ENCODE measurements around the gene IPO11.
"Not testable (repeated sequence)": the region's sequence is repeated elsewhere in the genome, so short reads cannot be mapped to it uniquely, and the experiment has no call there.

Gene IPO11

GRCh38 chr5:62657772-62658171 lies 245.2 kb downstream of the IPO11 start:
- H3K4me2 ChIP-seq (ENCODE audit: low read length, poor library complexity, severe bottlenecking); H2AK5ac ChIP-seq (ENCODE audit: low read length, severe bottlenecking); H3K79me1 ChIP-seq (replicated peaks; ENCODE audit: low read length, poor library complexity, severe bottlenecking); H3K27ac ChIP-seq (ENCODE audit: low read length, poor library complexity, severe bottlenecking); H3K27me3 ChIP-seq (ENCODE audit: control insufficient read depth in 1 of 2, insufficient read depth in 1 of 2, low read length in 2 of 2); H2BK15ac ChIP-seq (ENCODE audit: low read depth, poor library complexity, severe bottlenecking); H2AFZ ChIP-seq (ENCODE audit: low read depth, low read length); H3K4me3 ChIP-seq (ENCODE audit: insufficient read depth in 1 of 2, low read depth in 1 of 2, low read length in 2 of 2); H2BK5ac ChIP-seq (ENCODE audit: low read depth, low read length, poor library complexity, severe bottlenecking); H3K23ac ChIP-seq (ENCODE audit: low read length in 2 of 2); H3K18ac ChIP-seq (ENCODE audit: low read depth in 1 of 2, low read length in 2 of 2); H2BK12ac ChIP-seq (ENCODE audit: low read length in 2 of 2); H3K4ac ChIP-seq (ENCODE audit: low read depth in 1 of 2, low read length in 2 of 2); H4K8ac ChIP-seq (ENCODE audit: low read length); H3K9ac ChIP-seq (ENCODE audit: low read length); H3K36me3 ChIP-seq (ENCODE audit: control insufficient read depth in 1 of 2, insufficient read depth in 2 of 2, low read depth in 1 of 2, low read length in 2 of 2); DNase-seq; H3K14ac ChIP-seq (ENCODE audit: low read length in 2 of 2); H4K91ac ChIP-seq (ENCODE audit: low read length); H3K4me1 ChIP-seq (ENCODE audit: control insufficient read depth, insufficient read depth, low read depth, low read length); H3K9me3 ChIP-seq (ENCODE audit: control insufficient read depth, low read length); H2BK120ac ChIP-seq (ENCODE audit: low read depth, low read length): not testable (repeated sequence)

GRCh38 chr5:62661126-62661525 lies 248.6 kb downstream of the IPO11 start:
- Histone ChIP-seq H2AK5ac (ENCODE audit: low read length, severe bottlenecking) (no peak overlapping the region), H3K4ac (ENCODE audit: low read depth in 1 of 2, low read length in 2 of 2) (no peak overlapping the region), H4K91ac (ENCODE audit: low read length) (no peak overlapping the region), H3K79me1 (replicated peaks; ENCODE audit: low read length, poor library complexity, severe bottlenecking) (no peaks in the 10 kb centered on the region), H3K27me3 (ENCODE audit: control insufficient read depth in 1 of 2, insufficient read depth in 1 of 2, low read length in 2 of 2) (no peaks in the 10 kb centered on the region), H2BK120ac (ENCODE audit: low read depth, low read length) (no peak overlapping the region), H3K23ac (ENCODE audit: low read length in 2 of 2) (no peak overlapping the region), H4K8ac (ENCODE audit: low read length) (no peak overlapping the region), H3K27ac (ENCODE audit: low read length, poor library complexity, severe bottlenecking) (no peak overlapping the region), H3K14ac (ENCODE audit: low read length in 2 of 2) (no peak overlapping the region), H3K18ac (ENCODE audit: low read depth in 1 of 2, low read length in 2 of 2) (no peak overlapping the region), H2AFZ (ENCODE audit: low read depth, low read length) (no peak overlapping the region), H3K4me2 (ENCODE audit: low read length, poor library complexity, severe bottlenecking) (no peak overlapping the region), H3K4me1 (ENCODE audit: control insufficient read depth, insufficient read depth, low read depth, low read length) (no peaks in the 10 kb centered on the region), H2BK5ac (ENCODE audit: low read depth, low read length, poor library complexity, severe bottlenecking) (no peak overlapping the region), H3K4me3 (ENCODE audit: insufficient read depth in 1 of 2, low read depth in 1 of 2, low read length in 2 of 2) (no peak overlapping the region), H2BK15ac (ENCODE audit: low read depth, poor library complexity, severe bottlenecking) (no peak overlapping the region), H2BK12ac (ENCODE audit: low read length in 2 of 2) (no peak overlapping the region), H3K36me3 (ENCODE audit: control insufficient read depth in 1 of 2, insufficient read depth in 2 of 2, low read depth in 1 of 2, low read length in 2 of 2) (no peaks in the 10 kb centered on the region), H3K9me3 (ENCODE audit: control insufficient read depth, low read length) (no peaks in the 10 kb centered on the region), H3K9ac (ENCODE audit: low read length) (no peak overlapping the region)
- 79% methylated on average over 8 of the region's 8 CpGs for WGBS
- no peak for DNase-seq

- no peak overlapping the region for H4K91ac ChIP-seq (ENCODE audit: low read length)
- no peaks in the 10 kb centered on the region for H3K27me3 ChIP-seq (ENCODE audit: control insufficient read depth in 1 of 2, insufficient read depth in 1 of 2, low read length in 2 of 2)
- no peak overlapping the region for H3K18ac ChIP-seq (ENCODE audit: low read depth in 1 of 2, low read length in 2 of 2)
- 71% methylated on average over 1 of the region's 2 CpGs for WGBS
- no peak overlapping the region for H3K14ac ChIP-seq (ENCODE audit: low read length in 2 of 2)
- no peaks in the 10 kb centered on the region for H3K9me3 ChIP-seq (ENCODE audit: control insufficient read depth, low read length)
- no peak overlapping the region for H3K23ac ChIP-seq (ENCODE audit: low read length in 2 of 2)
- H3K4ac ChIP-seq (ENCODE audit: low read depth in 1 of 2, low read length in 2 of 2) = no peak overlapping the region
- H2AFZ ChIP-seq (ENCODE audit: low read depth, low read length) = no peak overlapping the region
- no peak overlapping the region for H3K4me2 ChIP-seq (ENCODE audit: low read length, poor library complexity, severe bottlenecking)
- H2BK15ac ChIP-seq (ENCODE audit: low read depth, poor library complexity, severe bottlenecking) = no peak overlapping the region
- H3K9ac ChIP-seq (ENCODE audit: low read length) = no peak overlapping the region
- no peaks in the 10 kb centered on the region for H3K79me1 ChIP-seq (replicated peaks; ENCODE audit: low read length, poor library complexity, severe bottlenecking)
- H2BK12ac ChIP-seq (ENCODE audit: low read length in 2 of 2) = no peak overlapping the region
- no peak for DNase-seq
- H2AK5ac ChIP-seq (ENCODE audit: low read length, severe bottlenecking) = no peak overlapping the region
- no peaks in the 10 kb centered on the region for H3K36me3 ChIP-seq (ENCODE audit: control insufficient read depth in 1 of 2, insufficient read depth in 2 of 2, low read depth in 1 of 2, low read length in 2 of 2)
- H2BK5ac ChIP-seq (ENCODE audit: low read depth, low read length, poor library complexity, severe bottlenecking) = no peak overlapping the region
- no peak overlapping the region for H3K4me3 ChIP-seq (ENCODE audit: insufficient read depth in 1 of 2, low read depth in 1 of 2, low read length in 2 of 2)
- no peak overlapping the region for H2BK120ac ChIP-seq (ENCODE audit: low read depth, low read length)
- no peak overlapping the region for H4K8ac ChIP-seq (ENCODE audit: low read length)
- no peaks in the 10 kb centered on the region for H3K4me1 ChIP-seq (ENCODE audit: control insufficient read depth, insufficient read depth, low read depth, low read length)
- H3K27ac ChIP-seq (ENCODE audit: low read length, poor library complexity, severe bottlenecking) = no peak overlapping the region
Observed at GRCh38 chr5:62662521-62662920, 250.0 kb downstream of the IPO11 start.

GRCh38 chr5:62671479-62671878 lies 258.9 kb downstream of the IPO11 start:
- Histone ChIP-seq H2BK15ac (ENCODE audit: low read depth, poor library complexity, severe bottlenecking) (no peak overlapping the region), H2AK5ac (ENCODE audit: low read length, severe bottlenecking) (no peak overlapping the region), H3K4me3 (ENCODE audit: insufficient read depth in 1 of 2, low read depth in 1 of 2, low read length in 2 of 2) (no peak overlapping the region), H3K23ac (ENCODE audit: low read length in 2 of 2) (no peak overlapping the region), H3K79me1 (replicated peaks; ENCODE audit: low read length, poor library complexity, severe bottlenecking) (no peaks in the 10 kb centered on the region), H3K36me3 (ENCODE audit: control insufficient read depth in 1 of 2, insufficient read depth in 2 of 2, low read depth in 1 of 2, low read length in 2 of 2) (no peaks in the 10 kb centered on the region), H3K27ac (ENCODE audit: low read length, poor library complexity, severe bottlenecking) (no peak overlapping the region), H3K4me1 (ENCODE audit: control insufficient read depth, insufficient read depth, low read depth, low read length) (no peaks in the 10 kb centered on the region), H3K14ac (ENCODE audit: low read length in 2 of 2) (no peak overlapping the region), H2BK5ac (ENCODE audit: low read depth, low read length, poor library complexity, severe bottlenecking) (no peak overlapping the region), H3K4ac (ENCODE audit: low read depth in 1 of 2, low read length in 2 of 2) (no peak overlapping the region), H3K27me3 (ENCODE audit: control insufficient read depth in 1 of 2, insufficient read depth in 1 of 2, low read length in 2 of 2) (no peaks in the 10 kb centered on the region), H4K8ac (ENCODE audit: low read length) (no peak overlapping the region), H2BK12ac (ENCODE audit: low read length in 2 of 2) (no peak overlapping the region), H3K18ac (ENCODE audit: low read depth in 1 of 2, low read length in 2 of 2) (no peak overlapping the region), H4K91ac (ENCODE audit: low read length) (no peak overlapping the region), H3K9me3 (ENCODE audit: control insufficient read depth, low read length) (peaks cover 2% of the 10 kb centered on the region), H3K4me2 (ENCODE audit: low read length, poor library complexity, severe bottlenecking) (no peak overlapping the region), H2AFZ (ENCODE audit: low read depth, low read length) (no peak overlapping the region), H2BK120ac (ENCODE audit: low read depth, low read length) (no peak overlapping the region), H3K9ac (ENCODE audit: low read length) (no peak overlapping the region)
- DNase-seq = no peak
- WGBS = 85% methylated on average over 1 of the region's 1 CpG
